SK-N-MC (cell line): ENCODE data around the gene DNTTIP2.

Experiments
- EZH2 ChIP-seq: fragments of 200-600 bp; sonication (generic); IDR thresholded peaks from one replicate; pipeline ENCODE4 v1.6.1; 2017; ENCODE audit warnings: antibody characterized with exemption
- POLR2AphosphoS5 ChIP-seq: IDR thresholded peaks from 2 replicates; pipeline ENCODE4 v1.6.1; 2012; ENCODE audit warnings: mild to moderate bottlenecking, low read depth, low read length, borderline replicate concordance

- TF ChIP-seq EZH2: no peak
- TF ChIP-seq POLR2AphosphoS5: no peak
These were observed 4.9 kb downstream of the DNTTIP2 start for GRCh38 chr1:93874025-93874651.
